C4-2B (cell line): Measurements from ENCODE around the gene RHOH.

ENCODE experiments used
- H3K27ac ChIP-seq: fragments of 450-650 bp; 2 replicates; pipeline ENCODE4 v1.5.1; 2017
- ZFX ChIP-seq: fragments of 450-650 bp; IDR thresholded peaks from 2 replicates; pipeline ENCODE4 v1.6.1; 2017
- TF ChIP-seq, protein P1 (sequence below): fragments of 450-650 bp; conservative IDR thresholded peaks from 2 replicates; pipeline ENCODE4 v1.5.1; 2017; ENCODE audit warnings: mild to moderate bottlenecking

Gene RHOH

DNA sequence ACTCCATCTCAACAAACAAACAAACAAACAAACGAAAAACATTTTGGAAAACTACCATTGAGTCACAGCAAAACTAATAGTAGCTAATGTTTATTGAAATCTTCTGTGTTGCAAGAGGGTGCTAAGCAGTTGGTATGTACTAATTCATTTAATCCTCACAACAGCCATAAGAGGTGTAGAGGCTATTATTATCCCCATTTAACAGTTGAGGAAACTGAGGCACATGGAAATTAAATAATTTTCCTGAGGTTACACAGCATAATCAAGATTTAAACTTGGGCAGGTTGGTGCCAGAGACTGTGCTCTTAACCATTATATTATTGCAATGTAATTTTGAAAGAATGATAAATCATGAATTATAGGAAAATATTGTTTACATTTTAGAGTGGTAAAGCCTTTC, 17.5 kb upstream of the RHOH start:
- no peak for TF ChIP-seq ZFX
- TF ChIP-seq, protein P1, sequence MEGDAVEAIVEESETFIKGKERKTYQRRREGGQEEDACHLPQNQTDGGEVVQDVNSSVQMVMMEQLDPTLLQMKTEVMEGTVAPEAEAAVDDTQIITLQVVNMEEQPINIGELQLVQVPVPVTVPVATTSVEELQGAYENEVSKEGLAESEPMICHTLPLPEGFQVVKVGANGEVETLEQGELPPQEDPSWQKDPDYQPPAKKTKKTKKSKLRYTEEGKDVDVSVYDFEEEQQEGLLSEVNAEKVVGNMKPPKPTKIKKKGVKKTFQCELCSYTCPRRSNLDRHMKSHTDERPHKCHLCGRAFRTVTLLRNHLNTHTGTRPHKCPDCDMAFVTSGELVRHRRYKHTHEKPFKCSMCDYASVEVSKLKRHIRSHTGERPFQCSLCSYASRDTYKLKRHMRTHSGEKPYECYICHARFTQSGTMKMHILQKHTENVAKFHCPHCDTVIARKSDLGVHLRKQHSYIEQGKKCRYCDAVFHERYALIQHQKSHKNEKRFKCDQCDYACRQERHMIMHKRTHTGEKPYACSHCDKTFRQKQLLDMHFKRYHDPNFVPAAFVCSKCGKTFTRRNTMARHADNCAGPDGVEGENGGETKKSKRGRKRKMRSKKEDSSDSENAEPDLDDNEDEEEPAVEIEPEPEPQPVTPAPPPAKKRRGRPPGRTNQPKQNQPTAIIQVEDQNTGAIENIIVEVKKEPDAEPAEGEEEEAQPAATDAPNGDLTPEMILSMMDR = no peak

DNA sequence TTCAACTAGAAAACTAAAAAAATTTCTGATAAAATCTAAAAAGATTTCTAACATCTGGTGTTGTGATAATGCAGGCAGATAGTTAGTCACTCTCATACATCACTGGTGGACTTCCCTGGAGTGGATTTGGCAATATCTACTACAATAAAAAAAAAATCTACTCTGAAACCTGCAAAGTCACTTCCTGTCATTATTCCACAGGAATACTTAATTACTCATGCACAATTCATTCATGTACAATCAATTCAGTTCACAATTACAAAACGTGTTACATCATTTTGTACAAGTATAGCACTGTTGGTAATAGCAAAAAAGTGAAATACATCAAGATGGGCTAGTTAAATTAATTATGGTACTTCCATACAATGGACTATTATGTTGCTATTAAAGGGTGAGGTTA, 16.5 kb upstream of the RHOH start:
- TF ChIP-seq ZFX = no peak
- TF ChIP-seq, protein P1 = no peak
- no peak overlapping the region for H3K27ac ChIP-seq

More for the DNA sequence above, 17.5 kb upstream of the RHOH start:
- H3K27ac ChIP-seq = no peak overlapping the region

DNA sequence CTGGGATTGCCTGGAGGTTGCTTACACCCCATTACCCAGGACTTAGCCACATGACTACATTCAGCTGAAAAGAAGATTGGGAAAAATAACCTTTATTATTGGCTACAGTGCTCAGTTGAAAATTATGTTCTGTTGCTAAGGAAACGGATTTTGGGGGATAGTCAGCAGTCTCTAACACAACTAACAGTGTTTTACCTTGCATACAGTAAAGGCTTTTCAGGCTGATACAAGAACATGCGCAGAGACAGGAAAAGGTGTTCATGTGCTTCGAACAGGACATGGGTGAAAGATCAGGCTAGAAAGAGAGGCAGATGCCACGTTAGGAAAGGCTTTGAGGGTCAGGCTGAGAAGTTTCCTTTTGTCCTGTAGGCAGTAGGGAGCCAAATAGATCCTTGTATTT, 14.8 kb upstream of the RHOH start:
- TF ChIP-seq, protein P1 = no peak
- TF ChIP-seq ZFX = no peak
- no peak overlapping the region for H3K27ac ChIP-seq

DNA sequence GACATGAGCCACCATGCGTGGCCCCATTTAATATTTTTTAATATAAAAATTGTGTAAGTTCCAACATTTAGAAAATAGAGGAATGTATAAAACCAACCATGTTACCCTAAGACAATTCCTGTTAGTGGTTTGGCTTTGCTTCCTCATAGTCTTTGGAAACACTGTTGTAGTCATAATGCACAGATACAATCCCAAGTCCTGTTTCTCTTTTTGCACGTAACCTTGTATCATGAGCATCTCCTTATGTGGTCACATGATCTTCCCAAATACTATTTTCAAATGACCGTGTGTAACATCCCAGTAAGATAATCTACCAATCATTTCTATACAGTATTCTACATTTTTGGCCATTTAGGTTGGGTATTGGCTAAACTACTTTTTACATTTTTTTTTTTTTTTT, 13.9 kb upstream of the RHOH start:
- no peak for TF ChIP-seq ZFX
- TF ChIP-seq, protein P1 = no peak
- no peak overlapping the region for H3K27ac ChIP-seq

DNA sequence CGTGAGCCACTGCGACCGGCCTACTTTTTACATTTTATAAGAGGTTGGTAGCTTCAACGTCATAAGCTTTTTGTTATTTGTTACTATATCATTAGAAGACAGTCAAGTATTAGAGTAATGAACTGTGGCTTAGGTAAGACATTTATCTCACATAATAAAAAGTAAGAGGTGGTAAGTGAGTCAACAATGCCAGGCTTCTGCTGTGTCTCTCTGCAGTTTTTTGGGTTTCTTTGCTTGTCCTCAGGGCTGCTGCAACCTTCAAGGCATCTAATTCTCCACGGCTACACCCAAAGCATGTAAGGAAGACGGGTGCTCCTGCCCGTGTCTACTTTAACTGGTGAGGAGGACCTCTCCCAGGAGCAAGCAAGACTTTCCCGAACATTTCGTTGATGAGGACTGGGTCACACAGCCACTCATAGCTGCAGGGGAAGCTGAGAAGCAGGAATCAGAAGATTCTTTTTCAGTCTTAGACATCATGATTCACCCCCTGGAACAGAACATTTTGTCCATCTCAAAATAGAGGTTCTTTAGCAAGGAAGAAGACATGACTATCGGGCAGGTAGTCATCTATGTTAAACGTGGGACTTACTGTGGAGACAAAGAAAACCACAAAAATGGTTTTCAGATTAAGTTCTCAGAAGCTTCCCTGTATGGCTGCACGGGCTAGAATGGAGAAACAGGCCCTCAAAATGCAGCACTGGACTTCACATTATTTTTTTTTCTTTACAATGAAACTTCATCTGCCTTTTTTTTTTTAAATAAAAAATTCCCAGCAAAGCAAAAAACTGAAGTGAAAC, 13.0 kb upstream of the RHOH start:
- no peak overlapping the region for H3K27ac ChIP-seq
- TF ChIP-seq, protein P1 = no peak
- no peak for TF ChIP-seq ZFX

DNA sequence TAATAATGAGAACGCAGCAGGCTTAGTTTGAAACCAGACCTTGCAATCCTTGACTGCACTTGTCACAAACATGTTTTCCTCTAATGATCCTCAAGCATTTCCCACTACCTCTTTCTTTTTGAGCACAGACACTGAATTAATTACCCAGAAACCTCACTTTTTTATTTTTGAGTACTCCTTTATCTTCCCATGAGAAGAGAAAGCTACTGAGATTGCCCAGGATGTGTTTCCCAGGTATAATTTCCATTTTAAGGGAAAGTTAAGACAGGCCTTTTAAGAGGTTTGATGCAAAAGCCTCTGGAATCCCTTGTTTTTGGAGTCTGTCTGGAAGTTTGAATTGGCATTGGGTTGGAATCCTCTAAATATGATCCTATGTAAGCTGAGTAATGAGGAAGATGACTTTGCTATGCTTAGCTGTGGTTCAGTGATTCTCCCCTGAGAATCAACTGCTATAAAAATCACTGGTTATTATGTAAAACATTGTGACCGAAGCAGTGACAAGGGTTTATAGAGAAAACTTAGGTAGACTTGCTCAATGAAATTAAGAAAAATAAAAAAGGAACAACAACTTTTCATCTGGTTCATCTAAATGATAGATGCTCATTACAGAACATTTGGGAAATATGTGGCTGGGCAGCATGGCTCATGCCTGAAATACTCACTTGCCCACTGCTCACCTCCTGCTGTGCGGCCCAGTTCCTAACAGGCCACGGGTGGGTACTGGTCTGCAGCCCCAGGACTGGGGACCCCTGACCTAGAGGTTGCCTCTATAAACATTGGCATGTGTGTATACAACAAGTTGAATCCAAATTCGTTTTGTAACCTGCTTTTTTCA, 10.8 kb upstream of the RHOH start:
- H3K27ac ChIP-seq = no peak overlapping the region
- no peak for TF ChIP-seq ZFX
- TF ChIP-seq, protein P1 = no peak

DNA sequence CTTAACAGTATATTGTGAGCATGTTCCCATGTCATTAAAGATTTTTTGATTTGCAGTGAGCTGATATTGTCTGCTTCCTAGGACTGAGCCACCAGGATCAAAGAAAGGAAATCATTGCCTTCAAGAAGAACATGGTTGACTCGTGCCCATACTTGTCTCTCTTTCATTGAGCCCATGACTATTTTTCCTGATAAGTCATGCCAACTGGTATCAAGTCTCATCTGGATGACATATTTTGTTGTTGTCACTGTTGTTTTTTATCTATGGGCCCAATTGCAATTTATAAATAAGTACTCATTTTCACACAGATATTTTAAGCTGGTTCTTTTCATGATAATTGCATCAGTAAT, 10.2 kb upstream of the RHOH start:
- TF ChIP-seq ZFX = no peak
- TF ChIP-seq, protein P1 = no peak
- no peak overlapping the region for H3K27ac ChIP-seq
